22Rv1 (cell line): ENCODE data around the gene ZC3H12A.

Experiments
- H3K27ac ChIP-seq: fragments of 450-650 bp; 2 replicates; pipeline ENCODE4 v1.5.1; 2017
- ZFX ChIP-seq: fragments of 450-650 bp; IDR thresholded peaks from 2 replicates; pipeline ENCODE4 v1.6.1; 2017; ENCODE audit warnings: antibody characterized with exemption, borderline replicate concordance
- TF ChIP-seq, protein P1 (sequence below): fragments of 450-650 bp; IDR thresholded peaks from 2 replicates; pipeline ENCODE4 v1.5.1; 2017; ENCODE audit warnings: mild to moderate bottlenecking

ZC3H12A gene

DNA sequence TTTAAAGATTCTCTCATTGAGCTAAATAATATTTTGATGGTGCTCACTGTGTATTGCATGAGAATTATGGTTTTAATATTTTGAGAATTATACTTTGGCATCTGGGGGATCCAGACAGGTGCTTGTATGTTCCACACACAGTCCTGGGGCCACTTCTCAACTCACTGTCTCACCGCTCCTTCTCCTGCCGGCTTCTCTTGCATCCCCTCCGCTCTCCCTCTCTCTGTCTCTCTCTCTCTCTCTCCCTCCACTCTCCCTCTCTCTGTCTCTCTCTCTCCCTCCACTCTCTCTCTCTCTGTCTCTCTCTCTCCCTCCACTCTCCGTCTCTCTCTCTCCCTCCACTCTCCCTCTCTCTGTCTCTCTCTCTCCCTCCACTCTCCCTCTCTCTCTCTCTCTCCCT is 32.2 kb upstream of the ZC3H12A start:
- TF ChIP-seq, protein P1, sequence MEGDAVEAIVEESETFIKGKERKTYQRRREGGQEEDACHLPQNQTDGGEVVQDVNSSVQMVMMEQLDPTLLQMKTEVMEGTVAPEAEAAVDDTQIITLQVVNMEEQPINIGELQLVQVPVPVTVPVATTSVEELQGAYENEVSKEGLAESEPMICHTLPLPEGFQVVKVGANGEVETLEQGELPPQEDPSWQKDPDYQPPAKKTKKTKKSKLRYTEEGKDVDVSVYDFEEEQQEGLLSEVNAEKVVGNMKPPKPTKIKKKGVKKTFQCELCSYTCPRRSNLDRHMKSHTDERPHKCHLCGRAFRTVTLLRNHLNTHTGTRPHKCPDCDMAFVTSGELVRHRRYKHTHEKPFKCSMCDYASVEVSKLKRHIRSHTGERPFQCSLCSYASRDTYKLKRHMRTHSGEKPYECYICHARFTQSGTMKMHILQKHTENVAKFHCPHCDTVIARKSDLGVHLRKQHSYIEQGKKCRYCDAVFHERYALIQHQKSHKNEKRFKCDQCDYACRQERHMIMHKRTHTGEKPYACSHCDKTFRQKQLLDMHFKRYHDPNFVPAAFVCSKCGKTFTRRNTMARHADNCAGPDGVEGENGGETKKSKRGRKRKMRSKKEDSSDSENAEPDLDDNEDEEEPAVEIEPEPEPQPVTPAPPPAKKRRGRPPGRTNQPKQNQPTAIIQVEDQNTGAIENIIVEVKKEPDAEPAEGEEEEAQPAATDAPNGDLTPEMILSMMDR, result no peak
- TF ChIP-seq ZFX, result no peak
- H3K27ac ChIP-seq, result no peak overlapping the region

DNA sequence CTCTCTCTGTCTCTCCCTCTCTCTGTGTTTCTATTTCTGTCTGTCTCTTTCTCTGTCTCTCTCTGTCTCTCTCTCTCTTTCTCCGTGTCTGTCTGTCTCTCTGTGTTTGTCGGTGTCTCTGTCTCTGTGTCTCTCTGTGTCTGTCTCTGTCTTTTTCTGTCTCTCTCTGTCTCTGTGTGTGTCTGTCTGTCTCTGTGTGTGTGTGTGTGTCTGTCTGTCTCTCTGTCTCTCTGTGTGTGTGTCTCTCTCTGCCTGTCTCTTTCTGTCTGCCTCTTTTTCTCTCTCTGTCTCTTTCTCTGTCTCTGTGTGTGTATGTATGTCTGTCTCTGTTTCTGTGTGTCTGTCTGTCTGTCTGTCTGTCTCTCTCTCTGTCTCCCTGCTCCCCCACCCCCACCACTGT is 31.7 kb upstream of the ZC3H12A start:
- H3K27ac ChIP-seq, result no peak overlapping the region
- TF ChIP-seq ZFX, result no peak
- TF ChIP-seq, protein P1, result no peak

DNA sequence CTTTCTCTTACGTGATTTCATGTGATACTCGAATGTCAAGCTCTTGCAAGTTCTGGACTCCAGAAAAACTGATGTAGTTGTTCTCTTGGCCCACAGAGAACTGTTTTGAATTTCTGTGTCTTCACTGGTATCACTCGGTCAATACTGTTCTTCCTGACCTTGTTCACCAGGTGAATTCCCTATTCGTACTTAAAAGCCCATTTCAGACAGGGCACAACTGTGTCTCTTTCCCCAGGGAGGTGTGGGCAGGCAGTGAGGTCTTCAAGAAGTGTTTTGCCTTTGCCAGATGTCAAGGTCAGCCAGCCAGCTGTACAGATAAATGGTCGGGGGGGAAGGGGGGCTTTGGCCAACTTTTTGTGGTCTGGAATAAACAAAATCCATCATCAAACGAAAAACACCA is 27.5 kb upstream of the ZC3H12A start:
- H3K27ac ChIP-seq, result no peak overlapping the region
- no peak for TF ChIP-seq ZFX
- TF ChIP-seq, protein P1, result no peak

DNA sequence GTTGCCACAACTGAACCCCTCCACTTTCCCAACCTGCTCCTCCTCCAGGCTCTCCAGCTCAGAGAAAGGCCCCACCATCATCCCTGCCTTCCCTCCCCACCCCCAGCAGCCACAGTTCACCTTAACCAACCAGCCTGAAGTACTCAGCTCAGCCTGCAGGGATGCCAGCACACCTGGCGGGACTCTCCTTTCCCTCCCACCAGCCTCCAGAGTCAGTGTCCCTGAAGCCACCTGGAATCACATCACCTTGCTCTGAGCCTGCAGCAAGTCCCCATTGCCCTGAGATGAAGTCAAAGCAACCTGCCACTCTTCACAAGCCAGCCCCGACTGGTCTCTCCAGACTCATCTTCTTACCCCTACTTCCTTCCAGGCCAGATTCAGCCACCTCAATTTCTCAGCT is 26.2 kb upstream of the ZC3H12A start:
- no peak for TF ChIP-seq ZFX
- TF ChIP-seq, protein P1, result no peak
- no peak overlapping the region for H3K27ac ChIP-seq

DNA sequence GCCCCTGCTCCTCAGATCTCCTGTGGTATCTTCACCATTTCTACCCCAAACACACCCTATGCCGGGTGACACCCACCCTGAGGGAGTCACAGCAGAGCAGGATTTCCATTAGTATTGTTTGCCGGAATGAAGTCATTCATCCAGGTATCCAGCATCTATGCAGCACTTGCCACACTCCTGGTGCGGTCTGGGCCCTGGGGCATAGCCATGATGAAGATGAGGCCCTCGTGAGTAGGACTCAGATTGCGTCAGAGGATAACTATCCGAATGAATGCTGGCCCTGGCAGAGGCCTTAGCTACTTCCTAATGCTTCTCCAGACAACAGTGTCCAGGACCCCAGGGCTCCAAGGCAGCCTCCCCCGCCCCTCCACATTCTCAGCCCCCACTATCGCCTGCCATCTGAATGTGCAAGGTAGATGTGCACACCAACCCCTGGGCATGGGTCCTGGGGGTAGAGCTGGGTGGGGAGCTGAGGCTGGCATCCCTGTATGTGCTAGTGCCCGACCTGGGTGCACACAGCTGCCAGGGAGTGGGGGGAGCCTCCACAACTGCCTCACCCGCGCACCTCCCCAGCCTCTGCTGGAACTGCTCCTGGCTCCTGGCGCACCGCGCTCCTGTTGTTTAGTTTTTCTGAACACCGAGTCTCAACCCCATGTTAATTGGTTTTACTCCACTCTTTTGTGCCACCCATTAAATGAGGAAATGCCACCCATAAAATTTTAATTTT is 25.5 kb upstream of the ZC3H12A start:
- no peak for TF ChIP-seq ZFX
- TF ChIP-seq, protein P1, result no peak
- H3K27ac ChIP-seq, result no peak overlapping the region

DNA sequence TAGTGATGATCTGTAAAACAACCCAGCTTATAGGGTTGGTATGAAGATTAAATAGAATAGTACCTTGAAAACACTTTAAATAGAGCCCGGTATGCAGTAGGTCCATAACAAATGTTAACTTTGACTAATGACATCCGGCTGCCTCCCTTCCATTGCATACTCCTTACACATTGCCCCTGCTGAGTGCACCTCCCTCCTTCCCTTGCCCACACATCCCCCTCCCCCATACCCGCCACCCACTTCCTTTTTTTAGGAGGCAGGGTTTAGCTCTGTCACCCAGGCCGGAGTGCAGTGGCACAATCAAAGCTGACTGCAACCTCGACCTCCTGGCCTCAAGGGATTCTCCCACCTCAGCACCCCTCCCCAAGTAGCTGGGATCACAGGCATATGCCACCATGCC is 24.4 kb upstream of the ZC3H12A start:
- H3K27ac ChIP-seq, result no peak overlapping the region
- no peak for TF ChIP-seq ZFX
- TF ChIP-seq, protein P1, result no peak

DNA sequence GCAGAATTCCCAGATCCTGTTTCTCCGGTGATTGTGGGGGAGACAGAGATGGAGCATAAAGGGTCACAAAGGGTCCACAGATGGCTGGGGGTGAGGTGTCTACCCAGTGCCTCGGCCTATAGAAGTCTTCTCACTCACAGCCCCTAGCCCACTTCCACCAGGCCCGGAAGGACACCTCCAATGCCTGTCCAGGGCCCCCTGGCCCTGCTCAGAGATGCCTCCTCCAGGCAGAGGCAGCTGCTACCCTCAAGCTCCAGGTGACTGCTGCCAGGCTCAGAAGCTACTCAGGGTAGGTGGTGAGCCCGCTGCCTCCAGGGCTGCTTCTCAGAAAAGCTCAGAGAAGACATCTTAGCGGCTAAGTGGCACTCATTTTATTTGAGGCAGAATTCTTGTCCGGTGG is 22.0 kb upstream of the ZC3H12A start:
- TF ChIP-seq, protein P1, result no peak
- TF ChIP-seq ZFX, result no peak
- H3K27ac ChIP-seq, result no peak overlapping the region
